ENCODE measurements around the gene KAT2B. TPM values are rescaled to one million over a fixed set of nuclear protein-coding genes. Genes with fewer than 3 reads are reported as not detected.
"Not testable (repeated sequence)": the region's sequence is repeated elsewhere in the genome, so short reads cannot be mapped to it uniquely, and the experiment has no call there.

The KAT2B gene
- polyA plus RNA-seq, 1 experiment = 4.5 TPM

DNA sequence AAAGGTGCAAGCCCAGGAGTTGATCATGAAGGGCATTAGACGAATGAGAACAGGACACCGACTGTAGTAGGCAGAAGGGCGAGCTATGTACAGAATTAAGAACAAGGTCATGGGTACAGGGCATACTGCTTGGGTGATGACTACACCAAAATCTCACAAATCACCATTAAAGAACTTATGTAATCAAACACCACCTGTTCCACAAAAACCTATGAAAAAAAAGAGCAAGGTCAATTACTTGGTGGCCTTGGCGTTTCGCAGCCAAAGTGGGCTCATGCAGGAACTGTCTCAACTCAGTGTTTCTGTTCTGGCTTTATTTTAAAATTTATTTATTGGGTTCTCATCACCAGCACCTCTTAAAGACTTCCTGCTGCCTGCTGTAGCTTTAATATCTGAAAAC lies 2.1 kb downstream of the KAT2B start:
- CTCF ChIA-PET = interaction anchor here (1.1 to 1.4 kb wide), 3 partner anchors 11 to 156 kb away, joined by 3 to 4 read pairs (median 3); no protein-coding TSS in a partner anchor
- TF ChIP-seq, protein P1, sequence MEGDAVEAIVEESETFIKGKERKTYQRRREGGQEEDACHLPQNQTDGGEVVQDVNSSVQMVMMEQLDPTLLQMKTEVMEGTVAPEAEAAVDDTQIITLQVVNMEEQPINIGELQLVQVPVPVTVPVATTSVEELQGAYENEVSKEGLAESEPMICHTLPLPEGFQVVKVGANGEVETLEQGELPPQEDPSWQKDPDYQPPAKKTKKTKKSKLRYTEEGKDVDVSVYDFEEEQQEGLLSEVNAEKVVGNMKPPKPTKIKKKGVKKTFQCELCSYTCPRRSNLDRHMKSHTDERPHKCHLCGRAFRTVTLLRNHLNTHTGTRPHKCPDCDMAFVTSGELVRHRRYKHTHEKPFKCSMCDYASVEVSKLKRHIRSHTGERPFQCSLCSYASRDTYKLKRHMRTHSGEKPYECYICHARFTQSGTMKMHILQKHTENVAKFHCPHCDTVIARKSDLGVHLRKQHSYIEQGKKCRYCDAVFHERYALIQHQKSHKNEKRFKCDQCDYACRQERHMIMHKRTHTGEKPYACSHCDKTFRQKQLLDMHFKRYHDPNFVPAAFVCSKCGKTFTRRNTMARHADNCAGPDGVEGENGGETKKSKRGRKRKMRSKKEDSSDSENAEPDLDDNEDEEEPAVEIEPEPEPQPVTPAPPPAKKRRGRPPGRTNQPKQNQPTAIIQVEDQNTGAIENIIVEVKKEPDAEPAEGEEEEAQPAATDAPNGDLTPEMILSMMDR (IDR thresholded peaks at IDR 0.05; ENCODE audit: insufficient read depth, low read depth, low read length) = no peak
- H3K36me3 ChIP-seq (ENCODE audit: control insufficient read depth, insufficient read depth, low read length) = no peaks in the 10 kb centered on the region
- DNase-seq (ENCODE audit: low read depth) = no peak
- no peaks in the 10 kb centered on the region for H3K27me3 ChIP-seq (ENCODE audit: control insufficient read depth, insufficient read depth, low read length)
- no peak overlapping the region for H3K4me3 ChIP-seq (ENCODE audit: low read depth, low read length)
- POLR2A ChIA-PET = no interaction called here

GRCh38 chr3:20043396-20043795 lies 3.1 kb downstream of the KAT2B start:
- no peak for DNase-seq (ENCODE audit: low read depth)
- ChIA-PET POLR2A (no interaction called here), CTCF (no interaction called here)
- H3K4me3 ChIP-seq (ENCODE audit: low read depth, low read length) = no peak overlapping the region
- TF ChIP-seq, protein P1 (IDR thresholded peaks at IDR 0.05; ENCODE audit: insufficient read depth, low read depth, low read length) = no peak
- H3K27me3 ChIP-seq (ENCODE audit: control insufficient read depth, insufficient read depth, low read length) = no peaks in the 10 kb centered on the region
- no peaks in the 10 kb centered on the region for H3K36me3 ChIP-seq (ENCODE audit: control insufficient read depth, insufficient read depth, low read length)

- Histone ChIP-seq H3K4me3 (ENCODE audit: low read depth, low read length) (no peak overlapping the region), H3K36me3 (ENCODE audit: control insufficient read depth, insufficient read depth, low read length) (no peaks in the 10 kb centered on the region), H3K27me3 (ENCODE audit: control insufficient read depth, insufficient read depth, low read length) (no peaks in the 10 kb centered on the region)
- TF ChIP-seq, protein P1 (IDR thresholded peaks at IDR 0.05; ENCODE audit: insufficient read depth, low read depth, low read length) = no peak
- POLR2A ChIA-PET = no interaction called here
- no peak for DNase-seq (ENCODE audit: low read depth)
- CTCF ChIA-PET = no interaction called here
These were observed 3.6 kb downstream of the KAT2B start for GRCh38 chr3:20043825-20044224.

DNA sequence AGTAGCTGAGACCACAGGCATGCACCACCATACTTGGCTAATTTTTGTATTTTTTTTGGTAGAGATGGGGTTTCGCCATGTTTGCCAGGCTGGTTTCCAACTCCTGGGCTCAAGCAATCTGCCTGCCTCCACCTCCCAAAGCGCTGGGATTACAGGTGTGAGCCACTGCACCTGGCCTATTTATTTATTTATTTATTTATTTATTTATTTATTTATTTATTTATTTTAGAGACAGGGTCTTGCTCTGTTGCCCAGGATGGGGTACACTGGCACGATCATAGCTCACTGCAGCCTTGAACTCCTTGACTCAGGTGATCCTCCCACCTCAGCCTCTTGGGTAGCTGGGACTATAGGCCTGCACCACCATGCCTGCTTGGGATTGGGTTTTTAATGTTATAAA lies 4.9 kb downstream of the KAT2B start:
- H3K4me3 ChIP-seq (ENCODE audit: low read depth, low read length); DNase-seq (ENCODE audit: low read depth); H3K27me3 ChIP-seq (ENCODE audit: control insufficient read depth, insufficient read depth, low read length); H3K36me3 ChIP-seq (ENCODE audit: control insufficient read depth, insufficient read depth, low read length); POLR2A ChIA-PET: not testable (repeated sequence)
- CTCF ChIA-PET = interaction anchor here (1.1 kb wide), 1 partner anchor 158 kb away, joined by 3 read pairs; no protein-coding TSS in a partner anchor

DNA sequence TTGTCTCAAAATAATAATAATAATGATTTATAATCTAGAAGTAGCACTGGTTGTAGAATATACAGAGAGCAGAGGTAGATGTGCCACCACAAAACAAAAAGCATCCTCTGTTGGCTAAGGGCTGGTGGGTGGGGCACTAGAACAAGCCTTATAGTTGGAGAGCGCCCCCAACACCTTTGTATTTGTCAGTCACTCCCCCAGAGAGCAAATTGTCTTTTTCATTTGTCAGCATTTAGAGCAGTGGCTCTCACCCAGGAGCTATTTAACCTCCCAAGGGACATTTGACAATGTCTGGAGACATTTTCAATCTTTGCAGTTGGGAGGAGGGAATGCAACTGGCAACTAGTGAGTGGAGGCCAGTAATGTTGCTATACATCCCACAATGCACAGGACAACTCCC lies 6.3 kb downstream of the KAT2B start:
- POLR2A ChIA-PET = no interaction called here
- DNase-seq (ENCODE audit: low read depth) = no peak
- Histone ChIP-seq H3K4me3 (ENCODE audit: low read depth, low read length) (no peak overlapping the region), H3K36me3 (ENCODE audit: control insufficient read depth, insufficient read depth, low read length) (no peaks in the 10 kb centered on the region), H3K27me3 (ENCODE audit: control insufficient read depth, insufficient read depth, low read length) (no peaks in the 10 kb centered on the region)
- TF ChIP-seq, protein P1 (IDR thresholded peaks at IDR 0.05; ENCODE audit: insufficient read depth, low read depth, low read length) = no peak
- CTCF ChIA-PET = interaction anchor here (1.0 kb wide), 1 partner anchor 27 kb away, joined by 3 read pairs; no protein-coding TSS in a partner anchor

- H3K4me3 ChIP-seq (ENCODE audit: low read depth, low read length) = no peak overlapping the region
These were observed 7.1 kb downstream of the KAT2B start for GRCh38 chr3:20047341-20047779.

More at GRCh38 chr3:20047341-20047779, 7.1 kb downstream of the KAT2B start:
- no peaks in the 10 kb centered on the region for H3K36me3 ChIP-seq (ENCODE audit: control insufficient read depth, insufficient read depth, low read length)
- TF ChIP-seq, protein P1 (IDR thresholded peaks at IDR 0.05; ENCODE audit: insufficient read depth, low read depth, low read length) = no peak
- H3K27me3 ChIP-seq (ENCODE audit: control insufficient read depth, insufficient read depth, low read length) = no peaks in the 10 kb centered on the region
- DNase-seq (ENCODE audit: low read depth) = no peak
- ChIA-PET POLR2A (no interaction called here), CTCF (no interaction called here)

Measured in BJ (cell line).